ENCODE data around the gene ZNF44.

GRCh38 chr19:12278713-12279112 is 16.0 kb downstream of the ZNF44 start:
- TF ChIP-seq ZNF155 (tag by site-specific recombination; IDR thresholded peaks at IDR 0.05) (no peak), ZNF354C (tag by site-specific recombination; IDR thresholded peaks at IDR 0.05; ENCODE audit: borderline replicate concordance, low read depth) (no peak), ZNF280D (tag by site-specific recombination; IDR thresholded peaks at IDR 0.05) (no peak)
- TF ChIP-seq, protein P1, sequence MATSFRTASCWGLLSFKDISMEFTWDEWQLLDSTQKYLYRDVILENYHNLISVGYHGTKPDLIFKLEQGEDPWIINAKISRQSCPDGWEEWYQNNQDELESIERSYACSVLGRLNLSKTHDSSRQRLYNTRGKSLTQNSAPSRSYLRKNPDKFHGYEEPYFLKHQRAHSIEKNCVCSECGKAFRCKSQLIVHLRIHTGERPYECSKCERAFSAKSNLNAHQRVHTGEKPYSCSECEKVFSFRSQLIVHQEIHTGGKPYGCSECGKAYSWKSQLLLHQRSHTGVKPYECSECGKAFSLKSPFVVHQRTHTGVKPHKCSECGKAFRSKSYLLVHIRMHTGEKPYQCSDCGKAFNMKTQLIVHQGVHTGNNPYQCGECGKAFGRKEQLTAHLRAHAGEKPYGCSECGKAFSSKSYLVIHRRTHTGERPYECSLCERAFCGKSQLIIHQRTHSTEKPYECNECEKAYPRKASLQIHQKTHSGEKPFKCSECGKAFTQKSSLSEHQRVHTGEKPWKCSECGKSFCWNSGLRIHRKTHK (tag by site-specific recombination; IDR thresholded peaks at IDR 0.05) = no peak
- TF ChIP-seq, protein P2, sequence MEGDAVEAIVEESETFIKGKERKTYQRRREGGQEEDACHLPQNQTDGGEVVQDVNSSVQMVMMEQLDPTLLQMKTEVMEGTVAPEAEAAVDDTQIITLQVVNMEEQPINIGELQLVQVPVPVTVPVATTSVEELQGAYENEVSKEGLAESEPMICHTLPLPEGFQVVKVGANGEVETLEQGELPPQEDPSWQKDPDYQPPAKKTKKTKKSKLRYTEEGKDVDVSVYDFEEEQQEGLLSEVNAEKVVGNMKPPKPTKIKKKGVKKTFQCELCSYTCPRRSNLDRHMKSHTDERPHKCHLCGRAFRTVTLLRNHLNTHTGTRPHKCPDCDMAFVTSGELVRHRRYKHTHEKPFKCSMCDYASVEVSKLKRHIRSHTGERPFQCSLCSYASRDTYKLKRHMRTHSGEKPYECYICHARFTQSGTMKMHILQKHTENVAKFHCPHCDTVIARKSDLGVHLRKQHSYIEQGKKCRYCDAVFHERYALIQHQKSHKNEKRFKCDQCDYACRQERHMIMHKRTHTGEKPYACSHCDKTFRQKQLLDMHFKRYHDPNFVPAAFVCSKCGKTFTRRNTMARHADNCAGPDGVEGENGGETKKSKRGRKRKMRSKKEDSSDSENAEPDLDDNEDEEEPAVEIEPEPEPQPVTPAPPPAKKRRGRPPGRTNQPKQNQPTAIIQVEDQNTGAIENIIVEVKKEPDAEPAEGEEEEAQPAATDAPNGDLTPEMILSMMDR (tag by site-specific recombination; IDR thresholded peaks at IDR 0.05) = no peak
- TF ChIP-seq, protein P3, sequence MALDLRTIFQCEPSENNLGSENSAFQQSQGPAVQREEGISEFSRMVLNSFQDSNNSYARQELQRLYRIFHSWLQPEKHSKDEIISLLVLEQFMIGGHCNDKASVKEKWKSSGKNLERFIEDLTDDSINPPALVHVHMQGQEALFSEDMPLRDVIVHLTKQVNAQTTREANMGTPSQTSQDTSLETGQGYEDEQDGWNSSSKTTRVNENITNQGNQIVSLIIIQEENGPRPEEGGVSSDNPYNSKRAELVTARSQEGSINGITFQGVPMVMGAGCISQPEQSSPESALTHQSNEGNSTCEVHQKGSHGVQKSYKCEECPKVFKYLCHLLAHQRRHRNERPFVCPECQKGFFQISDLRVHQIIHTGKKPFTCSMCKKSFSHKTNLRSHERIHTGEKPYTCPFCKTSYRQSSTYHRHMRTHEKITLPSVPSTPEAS (tag by site-specific recombination; IDR thresholded peaks at IDR 0.05) = no peak
